ENCODE data around the gene PPP1R13B. TPM values are rescaled to one million over a fixed set of nuclear protein-coding genes. Genes with fewer than 3 reads are reported as not detected.

The PPP1R13B gene
- total RNA-seq, 3 donors from 2014 or later, result 49.6 to 65.5 (median 52.1) TPM

DNA sequence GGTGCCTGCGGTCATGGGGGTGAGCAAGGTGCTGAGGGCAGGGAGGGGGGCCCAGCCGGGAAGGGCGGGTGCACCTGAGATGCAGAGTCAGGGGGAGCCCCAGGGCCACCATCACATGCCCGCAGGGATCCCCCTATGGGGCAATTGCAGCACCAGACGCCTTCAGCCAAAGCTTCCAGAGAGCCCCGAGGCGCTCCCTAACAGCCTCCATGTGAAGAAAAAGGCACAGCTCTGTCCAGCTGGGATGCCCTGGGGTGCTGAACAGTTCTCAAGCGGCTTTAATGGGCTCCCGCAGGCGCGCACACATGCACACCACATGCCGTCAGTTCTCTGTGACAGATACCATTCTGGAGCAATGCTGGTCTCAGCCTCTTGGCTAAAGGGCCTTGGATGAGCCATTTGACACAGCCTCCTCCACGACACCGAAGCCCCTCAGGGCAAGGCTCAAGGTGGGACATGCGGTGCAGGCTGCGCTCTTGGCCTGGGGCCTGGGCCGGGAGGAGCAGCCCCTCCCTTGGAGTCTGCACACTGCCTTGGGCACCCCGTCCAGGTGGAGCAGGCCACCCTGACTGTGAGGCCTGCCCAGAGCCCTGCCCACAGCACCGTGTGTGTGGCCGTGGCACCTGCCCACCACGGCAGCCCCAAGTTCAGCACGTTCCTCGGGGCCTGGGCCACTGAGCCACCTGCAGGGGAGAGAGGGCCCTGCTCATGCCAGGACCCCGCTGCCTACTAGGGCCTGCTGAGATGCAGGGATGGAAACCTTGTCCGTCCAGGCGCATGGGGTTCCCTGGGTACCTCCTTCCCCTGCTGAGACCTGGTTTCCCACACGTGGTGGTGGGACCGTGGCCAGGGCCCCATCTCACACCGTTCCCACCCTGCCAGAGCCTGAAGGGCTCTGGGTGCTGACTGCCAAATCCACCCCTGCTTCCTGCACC lies 139.8 kb downstream of the PPP1R13B start:
- ATAC-seq, result no peak
- Histone ChIP-seq H3K4me1 (ENCODE audit: low read depth) (peaks cover 25% of the 10 kb centered on the region), H3K36me3 (ENCODE audit: low read depth) (no peaks in the 10 kb centered on the region), H3K4me3 (no peak overlapping the region), H3K9me3 (no peaks in the 10 kb centered on the region)
- TF ChIP-seq, protein P1, sequence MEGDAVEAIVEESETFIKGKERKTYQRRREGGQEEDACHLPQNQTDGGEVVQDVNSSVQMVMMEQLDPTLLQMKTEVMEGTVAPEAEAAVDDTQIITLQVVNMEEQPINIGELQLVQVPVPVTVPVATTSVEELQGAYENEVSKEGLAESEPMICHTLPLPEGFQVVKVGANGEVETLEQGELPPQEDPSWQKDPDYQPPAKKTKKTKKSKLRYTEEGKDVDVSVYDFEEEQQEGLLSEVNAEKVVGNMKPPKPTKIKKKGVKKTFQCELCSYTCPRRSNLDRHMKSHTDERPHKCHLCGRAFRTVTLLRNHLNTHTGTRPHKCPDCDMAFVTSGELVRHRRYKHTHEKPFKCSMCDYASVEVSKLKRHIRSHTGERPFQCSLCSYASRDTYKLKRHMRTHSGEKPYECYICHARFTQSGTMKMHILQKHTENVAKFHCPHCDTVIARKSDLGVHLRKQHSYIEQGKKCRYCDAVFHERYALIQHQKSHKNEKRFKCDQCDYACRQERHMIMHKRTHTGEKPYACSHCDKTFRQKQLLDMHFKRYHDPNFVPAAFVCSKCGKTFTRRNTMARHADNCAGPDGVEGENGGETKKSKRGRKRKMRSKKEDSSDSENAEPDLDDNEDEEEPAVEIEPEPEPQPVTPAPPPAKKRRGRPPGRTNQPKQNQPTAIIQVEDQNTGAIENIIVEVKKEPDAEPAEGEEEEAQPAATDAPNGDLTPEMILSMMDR (IDR thresholded peaks at IDR 0.05), result no peak
- DNase-seq, result no peak
- intact Hi-C loops (cut with DNase I, micrococcal nuclease), result no loop called here

GRCh38 chr14:103706551-103707328 lies 140.6 kb downstream of the PPP1R13B start:
- intact Hi-C loops (cut with DNase I, micrococcal nuclease), result no loop called here
- DNase-seq, result peak in 2 of 3 donors; percentile 28 to 50
- H3K4me1 ChIP-seq (ENCODE audit: low read depth), result peaks cover 17% of the 10 kb centered on the region
- no peak overlapping the region for H3K4me3 ChIP-seq
- no peaks in the 10 kb centered on the region for H3K9me3 ChIP-seq
- H3K36me3 ChIP-seq (ENCODE audit: low read depth), result no peaks in the 10 kb centered on the region
- TF ChIP-seq, protein P1 (IDR thresholded peaks at IDR 0.05), result no peak
- ATAC-seq, result no peak

DNA sequence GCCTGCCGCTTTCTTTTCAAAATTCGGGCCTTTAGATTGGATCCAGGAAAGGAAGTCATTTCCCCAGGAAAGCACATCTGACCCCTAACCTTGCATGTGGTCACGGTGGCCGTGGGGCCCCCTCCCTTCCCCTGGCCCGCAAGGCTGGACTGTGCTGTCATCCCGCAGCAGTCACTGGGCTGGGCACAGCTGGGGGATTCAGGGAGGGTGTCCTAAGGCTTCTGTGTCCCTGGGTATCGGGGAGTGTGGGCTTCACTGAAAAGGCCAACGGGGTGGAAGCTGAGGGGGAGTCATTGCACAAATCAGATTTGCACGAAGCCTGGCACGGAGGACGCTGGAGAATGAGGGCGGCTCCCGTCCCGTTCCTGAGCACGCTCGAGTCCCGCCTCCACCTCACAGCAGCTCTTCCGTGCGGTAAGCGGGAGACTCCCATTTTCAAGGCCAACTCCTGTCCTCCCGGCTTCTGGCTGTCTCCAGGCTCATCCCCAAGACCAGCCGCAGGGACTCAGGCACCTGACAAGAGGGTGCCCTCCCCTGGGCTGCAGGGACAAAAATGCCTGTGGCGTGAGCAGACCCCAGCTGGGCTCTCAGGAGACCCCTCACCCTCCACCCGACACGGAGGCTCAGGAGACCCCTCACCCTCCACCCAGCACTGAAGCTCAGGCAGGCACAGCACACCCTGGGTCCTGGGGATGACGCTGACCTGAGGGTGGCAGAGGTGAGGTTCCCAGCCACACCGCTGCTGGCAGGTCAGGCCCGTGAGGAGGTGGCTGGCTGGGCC lies 141.7 kb downstream of the PPP1R13B start:
- intact Hi-C loops (cut with DNase I, micrococcal nuclease), result no loop called here
- Histone ChIP-seq H3K9me3 (no peaks in the 10 kb centered on the region), H3K4me1 (ENCODE audit: low read depth) (peaks cover 9% of the 10 kb centered on the region), H3K4me3 (no peak overlapping the region), H3K36me3 (ENCODE audit: low read depth) (no peaks in the 10 kb centered on the region)
- TF ChIP-seq, protein P1 (IDR thresholded peaks at IDR 0.05), result no peak
- DNase-seq (peak in 1 of 3 donors; percentile 29), ATAC-seq (no peak)

DNA sequence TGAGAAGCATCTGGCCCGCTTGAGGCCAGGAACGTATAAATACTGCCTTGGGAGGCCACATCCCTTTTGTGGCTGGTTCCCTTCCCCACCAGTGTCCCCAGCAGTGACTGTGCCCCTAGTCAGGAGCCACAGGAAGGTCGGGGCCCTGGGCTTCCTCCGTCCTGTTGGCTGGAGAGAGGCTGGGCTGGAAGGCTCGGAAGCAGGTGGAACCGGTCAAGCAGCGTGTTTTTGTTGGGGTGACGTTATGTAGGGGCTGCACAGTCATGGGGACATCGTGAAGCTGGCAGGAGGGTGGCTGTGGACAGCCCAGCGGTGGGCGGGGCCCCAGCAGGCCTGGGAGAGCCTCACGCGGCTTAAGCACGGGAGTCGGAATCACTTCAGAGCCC lies 142.3 kb downstream of the PPP1R13B start:
- Histone ChIP-seq H3K4me1 (ENCODE audit: low read depth) (peaks cover 3% of the 10 kb centered on the region), H3K9me3 (no peaks in the 10 kb centered on the region), H3K4me3 (no peak overlapping the region), H3K36me3 (ENCODE audit: low read depth) (no peaks in the 10 kb centered on the region)
- intact Hi-C loops (cut with DNase I, micrococcal nuclease), result no loop called here
- DNase-seq (peak in 1 of 3 donors; percentile 41), ATAC-seq (no peak)
- TF ChIP-seq, protein P1 (IDR thresholded peaks at IDR 0.05), result no peak

- Histone ChIP-seq H3K36me3 (ENCODE audit: low read depth) (no peaks in the 10 kb centered on the region), H3K9me3 (no peaks in the 10 kb centered on the region), H3K4me3 (no peak overlapping the region), H3K4me1 (ENCODE audit: low read depth) (peaks cover under 1% of the 10 kb centered on the region)
- TF ChIP-seq, protein P1 (IDR thresholded peaks at IDR 0.05), result no peak
- ATAC-seq (no peak), DNase-seq (no peak)
- intact Hi-C loops (cut with DNase I, micrococcal nuclease), result no loop called here
Observed at GRCh38 chr14:103704708-103705107, 142.7 kb downstream of the PPP1R13B start.

All from mucosa of descending colon (tissue), 3 donors.